Measurements from ENCODE around the gene ALKBH3.

The ALKBH3 gene

GRCh38 chr11:43856993-43857392 lies 23.6 kb upstream of the ALKBH3 start:
- TF ChIP-seq REST (IDR thresholded peaks at IDR 0.05; ENCODE audit: insufficient replicate concordance, low read depth) (no peak), POLR2AphosphoS5 (IDR thresholded peaks at IDR 0.05; ENCODE audit: low read depth) (no peak)
- DNase-seq (ENCODE audit: low read depth in 1 of 2, low spot score in 1 of 2) = no peak
- Histone ChIP-seq H3K4me3 (replicated peaks; ENCODE audit: insufficient read depth, low read length) (no peak overlapping the region), H3K27ac (replicated peaks) (no peak overlapping the region), H3K27me3 (ENCODE audit: insufficient read depth, poor library complexity, severe bottlenecking) (no peaks in the 10 kb centered on the region)

- TF ChIP-seq GABPA (IDR thresholded peaks at IDR 0.05; ENCODE audit: low read depth) (no peak), REST (IDR thresholded peaks at IDR 0.05; ENCODE audit: insufficient replicate concordance, low read depth) (no peak), SPI1 (IDR thresholded peaks at IDR 0.05; ENCODE audit: borderline replicate concordance, low read depth) (no peak), POLR2AphosphoS5 (IDR thresholded peaks at IDR 0.05; ENCODE audit: low read depth) (no peak)
- TF ChIP-seq, protein P1, sequence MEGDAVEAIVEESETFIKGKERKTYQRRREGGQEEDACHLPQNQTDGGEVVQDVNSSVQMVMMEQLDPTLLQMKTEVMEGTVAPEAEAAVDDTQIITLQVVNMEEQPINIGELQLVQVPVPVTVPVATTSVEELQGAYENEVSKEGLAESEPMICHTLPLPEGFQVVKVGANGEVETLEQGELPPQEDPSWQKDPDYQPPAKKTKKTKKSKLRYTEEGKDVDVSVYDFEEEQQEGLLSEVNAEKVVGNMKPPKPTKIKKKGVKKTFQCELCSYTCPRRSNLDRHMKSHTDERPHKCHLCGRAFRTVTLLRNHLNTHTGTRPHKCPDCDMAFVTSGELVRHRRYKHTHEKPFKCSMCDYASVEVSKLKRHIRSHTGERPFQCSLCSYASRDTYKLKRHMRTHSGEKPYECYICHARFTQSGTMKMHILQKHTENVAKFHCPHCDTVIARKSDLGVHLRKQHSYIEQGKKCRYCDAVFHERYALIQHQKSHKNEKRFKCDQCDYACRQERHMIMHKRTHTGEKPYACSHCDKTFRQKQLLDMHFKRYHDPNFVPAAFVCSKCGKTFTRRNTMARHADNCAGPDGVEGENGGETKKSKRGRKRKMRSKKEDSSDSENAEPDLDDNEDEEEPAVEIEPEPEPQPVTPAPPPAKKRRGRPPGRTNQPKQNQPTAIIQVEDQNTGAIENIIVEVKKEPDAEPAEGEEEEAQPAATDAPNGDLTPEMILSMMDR (IDR thresholded peaks at IDR 0.05; ENCODE audit: insufficient read depth, low read length) = no peak
Measured at GRCh38 chr11:43861141-43861540, 19.5 kb upstream of the ALKBH3 start.

GRCh38 chr11:43866520-43866919 lies 14.1 kb upstream of the ALKBH3 start:
- Histone ChIP-seq H3K4me3 (replicated peaks; ENCODE audit: insufficient read depth, low read length) (no peak overlapping the region), H3K27ac (replicated peaks) (no peak overlapping the region), H3K27me3 (ENCODE audit: insufficient read depth, poor library complexity, severe bottlenecking) (no peaks in the 10 kb centered on the region)
- no peak for DNase-seq (ENCODE audit: low read depth in 1 of 2, low spot score in 1 of 2)
- TF ChIP-seq REST (IDR thresholded peaks at IDR 0.05; ENCODE audit: insufficient replicate concordance, low read depth) (no peak), POLR2AphosphoS5 (IDR thresholded peaks at IDR 0.05; ENCODE audit: low read depth) (no peak), GABPA (IDR thresholded peaks at IDR 0.05; ENCODE audit: low read depth) (no peak), SPI1 (IDR thresholded peaks at IDR 0.05; ENCODE audit: borderline replicate concordance, low read depth) (no peak)
- TF ChIP-seq, protein P1 (IDR thresholded peaks at IDR 0.05; ENCODE audit: insufficient read depth, low read length) = no peak

More at GRCh38 chr11:43861141-43861540, 19.5 kb upstream of the ALKBH3 start:
- Histone ChIP-seq H3K27ac (replicated peaks) (no peak overlapping the region), H3K27me3 (ENCODE audit: insufficient read depth, poor library complexity, severe bottlenecking) (no peaks in the 10 kb centered on the region), H3K4me3 (replicated peaks; ENCODE audit: insufficient read depth, low read length) (no peak overlapping the region)
- no peak for DNase-seq (ENCODE audit: low read depth in 1 of 2, low spot score in 1 of 2)

GRCh38 chr11:43866969-43867368 lies 13.7 kb upstream of the ALKBH3 start:
- TF ChIP-seq SPI1 (IDR thresholded peaks at IDR 0.05; ENCODE audit: borderline replicate concordance, low read depth) (no peak), POLR2AphosphoS5 (IDR thresholded peaks at IDR 0.05; ENCODE audit: low read depth) (no peak), GABPA (IDR thresholded peaks at IDR 0.05; ENCODE audit: low read depth) (no peak)
- TF ChIP-seq, protein P1 (IDR thresholded peaks at IDR 0.05; ENCODE audit: insufficient read depth, low read length) = no peak
- H3K27me3 ChIP-seq (ENCODE audit: insufficient read depth, poor library complexity, severe bottlenecking) = no peaks in the 10 kb centered on the region
- no peak overlapping the region for H3K4me3 ChIP-seq (replicated peaks; ENCODE audit: insufficient read depth, low read length)
- no peak for DNase-seq (ENCODE audit: low read depth in 1 of 2, low spot score in 1 of 2)
- no peak overlapping the region for H3K27ac ChIP-seq (replicated peaks)
